GM19193 (cell line): ENCODE measurements around the gene NRGN.
A peak's percentile ranks its signal among the peaks of the same experiment; 100 is the strongest.

Source experiments
- POLR2A ChIP-seq: IDR thresholded peaks from 4 replicates; pipeline ENCODE4 v1.6.1; 2011; ENCODE audit not compliant: insufficient read depth, insufficient read length; ENCODE audit errors: extremely low read depth

Gene NRGN

GRCh38 chr11:124739479-124740276 lies at the start of gene NRGN:
TSS of gene NRGN (plus strand) at chr11:124739942. CDS start at chr11:124740085, 143 bp downstream.
- TF ChIP-seq POLR2A: no peak

- no peak for TF ChIP-seq POLR2A
Observed at GRCh38 chr11:124693142-124693541, 46.6 kb upstream of the NRGN start.

- TF ChIP-seq POLR2A: no peak
Observed at GRCh38 chr11:124699547-124699946, 40.2 kb upstream of the NRGN start.

- no peak for TF ChIP-seq POLR2A
Observed at GRCh38 chr11:124700028-124700427, 39.7 kb upstream of the NRGN start.

GRCh38 chr11:124707829-124708228 lies 31.9 kb upstream of the NRGN start:
- TF ChIP-seq POLR2A: no peak

GRCh38 chr11:124712392-124712791 lies 27.4 kb upstream of the NRGN start:
- no peak for TF ChIP-seq POLR2A

- no peak for TF ChIP-seq POLR2A
Observed at GRCh38 chr11:124716591-124716990, 23.2 kb upstream of the NRGN start.

- TF ChIP-seq POLR2A: no peak
Observed at GRCh38 chr11:124717421-124717785, 22.3 kb upstream of the NRGN start.

- TF ChIP-seq POLR2A: no peak
Observed at GRCh38 chr11:124717786-124718651, 21.7 kb upstream of the NRGN start.

GRCh38 chr11:124718801-124719200 lies 20.9 kb upstream of the NRGN start:
- no peak for TF ChIP-seq POLR2A

- no peak for TF ChIP-seq POLR2A
Observed at GRCh38 chr11:124719534-124719933, 20.2 kb upstream of the NRGN start.

GRCh38 chr11:124722176-124722575 lies 17.6 kb upstream of the NRGN start:
- no peak for TF ChIP-seq POLR2A

- peak; percentile 36 for TF ChIP-seq POLR2A
Observed at GRCh38 chr11:124724979-124725718, 14.6 kb upstream of the NRGN start.

GRCh38 chr11:124725719-124726105 lies 14.0 kb upstream of the NRGN start:
- no peak for TF ChIP-seq POLR2A

- no peak for TF ChIP-seq POLR2A
Observed at GRCh38 chr11:124727474-124727873, 12.3 kb upstream of the NRGN start.
